Measurements from ENCODE around the gene DGAT2L6. TPM values are rescaled to one million over a fixed set of nuclear protein-coding genes. Genes with fewer than 3 reads are reported as not detected.
"Not testable (repeated sequence)": the region's sequence is repeated elsewhere in the genome, so short reads cannot be mapped to it uniquely, and the experiment has no call there.

DGAT2L6 gene
- polyA plus RNA-seq, 1 of the 3 experiments (the other 2 are of a cell fraction): 0.05 TPM

DNA sequence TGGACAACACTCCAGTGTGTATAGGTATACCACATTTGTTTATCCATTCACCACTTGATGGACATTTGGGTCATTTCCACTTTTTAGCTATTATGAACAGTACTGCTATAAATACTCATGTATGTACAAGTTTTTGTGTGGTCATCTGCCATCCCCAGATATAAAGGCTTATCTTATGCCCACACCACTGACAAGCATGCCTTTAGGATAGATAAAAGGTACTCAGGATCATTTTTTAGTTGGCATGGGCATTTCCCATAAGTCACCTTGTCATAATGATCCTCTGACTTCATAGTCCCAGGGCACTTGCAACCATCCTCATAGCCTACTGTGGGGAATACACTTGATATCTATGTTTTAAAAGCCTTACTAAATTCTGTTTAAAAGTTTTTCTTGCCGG, 63.5 kb downstream of the DGAT2L6 start:
- H3K9me2 ChIP-seq: no peaks in the 10 kb centered on the region
- POLR2A ChIA-PET: no interaction called here
- no peaks in the 10 kb centered on the region for H3K36me3 ChIP-seq (replicated peaks in 1 of 2; ENCODE audit: control insufficient read depth in 1 of 2, insufficient read depth in 2 of 2, low read length in 1 of 2)
- no peaks in the 10 kb centered on the region for H3K79me2 ChIP-seq (ENCODE audit: insufficient read depth)
- no peak overlapping the region for H3K4me2 ChIP-seq
- CTCF ChIA-PET: interaction anchor here (0.5 kb wide), 1 partner anchor 249 kb away, joined by 3 read pairs; no protein-coding TSS in a partner anchor
- H3K27me3 ChIP-seq (ENCODE audit: insufficient read depth): peaks cover 16% of the 10 kb centered on the region; the same call in 1 of the 2 replicates
- 60% methylated on average over 1 of the region's 1 CpG for WGBS (ENCODE audit: low lambda C conversion rate)
- H3K4me1 ChIP-seq (ENCODE audit: control insufficient read depth in 1 of 2, insufficient read depth in 2 of 2, low read depth in 1 of 2, low read length in 1 of 2): no peaks in the 10 kb centered on the region
- no peak for DNase-seq
- no peaks in the 10 kb centered on the region for H4K20me1 ChIP-seq (ENCODE audit: insufficient read depth)
- no peak overlapping the region for H3K4me3 ChIP-seq (ENCODE audit: low read depth in 2 of 2, low read length in 1 of 2)
- H2AFZ ChIP-seq (ENCODE audit: low read depth): no peak overlapping the region
- H3K9me3 ChIP-seq: no peaks in the 10 kb centered on the region
- no peaks in the 10 kb centered on the region for H3F3A ChIP-seq (replicated peaks; ENCODE audit: insufficient read depth)
- TF ChIP-seq GABPA (IDR thresholded peaks at IDR 0.05; ENCODE audit: low read depth): no peak
- no peak overlapping the region for H3K27ac ChIP-seq (ENCODE audit: low read depth in 2 of 2, low read length in 1 of 2)
- H3K9ac ChIP-seq: no peak overlapping the region

DNA sequence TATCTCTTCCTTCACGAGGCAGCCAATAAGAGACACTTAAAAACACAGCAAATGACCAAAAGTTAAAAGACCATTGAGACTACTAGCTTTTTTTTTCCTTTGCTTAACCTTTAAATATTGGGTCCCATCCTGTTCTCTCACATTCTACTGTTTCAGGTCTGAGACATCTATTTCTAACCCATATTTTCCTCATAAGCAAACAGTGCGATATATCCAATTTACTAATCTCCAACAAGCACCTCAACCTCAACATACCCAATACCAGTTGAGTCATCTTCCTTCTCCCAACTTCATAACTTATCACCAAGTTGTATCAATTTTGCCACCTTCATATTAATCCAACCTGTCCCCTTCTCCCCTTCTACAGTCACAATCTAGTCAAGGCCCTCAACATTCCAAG, 64.2 kb downstream of the DGAT2L6 start:
- no peak overlapping the region for H3K9ac ChIP-seq
- H3K9me3 ChIP-seq: no peaks in the 10 kb centered on the region
- no peaks in the 10 kb centered on the region for H3K9me2 ChIP-seq
- no peak overlapping the region for H3K4me3 ChIP-seq (ENCODE audit: low read depth in 2 of 2, low read length in 1 of 2)
- ChIA-PET CTCF (no interaction called here), POLR2A (no interaction called here)
- WGBS (ENCODE audit: low lambda C conversion rate): 14% methylated on average over 2 of the region's 2 CpGs
- H3K4me2 ChIP-seq: no peak overlapping the region
- H3K79me2 ChIP-seq (ENCODE audit: insufficient read depth): no peaks in the 10 kb centered on the region
- no peak for DNase-seq
- H3F3A ChIP-seq (replicated peaks; ENCODE audit: insufficient read depth): no peaks in the 10 kb centered on the region
- no peaks in the 10 kb centered on the region for H3K36me3 ChIP-seq (replicated peaks in 1 of 2; ENCODE audit: control insufficient read depth in 1 of 2, insufficient read depth in 2 of 2, low read length in 1 of 2)
- TF ChIP-seq, protein P1, sequence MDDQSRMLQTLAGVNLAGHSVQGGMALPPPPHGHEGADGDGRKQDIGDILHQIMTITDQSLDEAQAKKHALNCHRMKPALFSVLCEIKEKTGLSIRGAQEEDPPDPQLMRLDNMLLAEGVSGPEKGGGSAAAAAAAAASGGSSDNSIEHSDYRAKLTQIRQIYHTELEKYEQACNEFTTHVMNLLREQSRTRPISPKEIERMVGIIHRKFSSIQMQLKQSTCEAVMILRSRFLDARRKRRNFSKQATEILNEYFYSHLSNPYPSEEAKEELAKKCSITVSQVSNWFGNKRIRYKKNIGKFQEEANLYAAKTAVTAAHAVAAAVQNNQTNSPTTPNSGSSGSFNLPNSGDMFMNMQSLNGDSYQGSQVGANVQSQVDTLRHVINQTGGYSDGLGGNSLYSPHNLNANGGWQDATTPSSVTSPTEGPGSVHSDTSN (IDR thresholded peaks at IDR 0.05): no peak
- TF ChIP-seq TAF1 (IDR thresholded peaks at IDR 0.05; ENCODE audit: borderline replicate concordance, low read depth, low read length) (no peak), POLR2AphosphoS5 (IDR thresholded peaks at IDR 0.05; ENCODE audit: low read depth, low read length) (no peak), FOSL2 (IDR thresholded peaks at IDR 0.05; ENCODE audit: borderline replicate concordance, low read depth) (no peak), MXI1 (IDR thresholded peaks at IDR 0.05; ENCODE audit: low read depth, low read length) (no peak), GATA2 (CRISPR knock-in tag; IDR thresholded peaks at IDR 0.05) (no peak)
- H4K20me1 ChIP-seq (ENCODE audit: insufficient read depth): no peaks in the 10 kb centered on the region
- no peak overlapping the region for H2AFZ ChIP-seq (ENCODE audit: low read depth)
- no peaks in the 10 kb centered on the region for H3K4me1 ChIP-seq (ENCODE audit: control insufficient read depth in 1 of 2, insufficient read depth in 2 of 2, low read depth in 1 of 2, low read length in 1 of 2)
- peaks cover 10% of the 10 kb centered on the region; the same call in 1 of the 2 replicates for H3K27me3 ChIP-seq (ENCODE audit: insufficient read depth)
- no peak overlapping the region for H3K27ac ChIP-seq (ENCODE audit: low read depth in 2 of 2, low read length in 1 of 2)

DNA sequence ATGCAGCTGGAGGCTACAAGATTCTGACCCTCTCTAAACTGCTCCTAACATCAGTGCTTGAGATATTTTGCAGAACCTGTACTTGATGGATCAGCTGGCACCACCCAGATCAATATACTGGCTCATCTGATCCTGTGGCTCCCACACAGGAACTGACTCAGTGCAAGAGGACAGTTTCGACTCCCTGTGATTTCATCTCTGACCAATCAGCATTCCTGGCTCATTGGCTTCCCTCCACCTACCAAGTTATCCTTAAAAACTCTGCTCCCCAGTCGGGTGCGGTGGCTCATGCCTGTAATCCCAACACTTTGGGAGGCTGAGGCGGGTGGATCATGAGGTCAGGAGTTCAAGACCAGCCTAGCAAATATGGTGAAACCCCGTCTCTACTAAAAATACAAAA, 66.3 kb downstream of the DGAT2L6 start:
- H2AFZ ChIP-seq (ENCODE audit: low read depth); CTCF ChIA-PET; H3K36me3 ChIP-seq (replicated peaks in 1 of 2; ENCODE audit: control insufficient read depth in 1 of 2, insufficient read depth in 2 of 2, low read length in 1 of 2); H3K4me3 ChIP-seq (ENCODE audit: low read depth in 2 of 2, low read length in 1 of 2); H3K4me2 ChIP-seq; H3F3A ChIP-seq (replicated peaks; ENCODE audit: insufficient read depth); H3K79me2 ChIP-seq (ENCODE audit: insufficient read depth); H4K20me1 ChIP-seq (ENCODE audit: insufficient read depth); H3K9me2 ChIP-seq; H3K27me3 ChIP-seq (ENCODE audit: insufficient read depth); POLR2A ChIA-PET; H3K9me3 ChIP-seq; H3K4me1 ChIP-seq (ENCODE audit: control insufficient read depth in 1 of 2, insufficient read depth in 2 of 2, low read depth in 1 of 2, low read length in 1 of 2); H3K27ac ChIP-seq (ENCODE audit: low read depth in 2 of 2, low read length in 1 of 2); H3K9ac ChIP-seq; DNase-seq: not testable (repeated sequence)
- 0% methylated on average over 5 of the region's 5 CpGs for WGBS (ENCODE audit: low lambda C conversion rate)
